Measurements from ENCODE around the gene TFAP2C.
"Not testable (repeated sequence)": the region's sequence is repeated elsewhere in the genome, so short reads cannot be mapped to it uniquely, and the experiment has no call there.

Gene TFAP2C

DNA sequence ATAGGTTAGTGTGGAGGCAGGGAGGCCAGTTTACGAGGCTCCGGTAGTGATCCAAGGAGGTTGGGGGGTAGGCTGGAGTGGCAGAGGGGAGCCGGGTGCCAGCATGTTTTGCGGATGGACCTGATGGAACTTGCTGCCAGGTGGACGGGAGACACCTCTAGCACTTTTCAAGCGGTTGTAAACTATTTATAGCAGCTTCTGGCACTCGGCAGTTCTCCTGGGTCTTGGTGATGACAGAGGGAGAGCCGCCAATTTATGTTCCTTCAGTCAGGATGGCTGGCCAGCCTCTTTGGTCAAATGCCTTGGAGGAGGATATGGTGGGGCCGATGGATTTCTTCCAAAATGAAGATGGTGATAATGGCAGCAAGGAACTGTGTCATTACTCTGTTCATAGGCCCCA lies 28.8 kb downstream of the TFAP2C start:
- DNase-seq, result no peak

DNA sequence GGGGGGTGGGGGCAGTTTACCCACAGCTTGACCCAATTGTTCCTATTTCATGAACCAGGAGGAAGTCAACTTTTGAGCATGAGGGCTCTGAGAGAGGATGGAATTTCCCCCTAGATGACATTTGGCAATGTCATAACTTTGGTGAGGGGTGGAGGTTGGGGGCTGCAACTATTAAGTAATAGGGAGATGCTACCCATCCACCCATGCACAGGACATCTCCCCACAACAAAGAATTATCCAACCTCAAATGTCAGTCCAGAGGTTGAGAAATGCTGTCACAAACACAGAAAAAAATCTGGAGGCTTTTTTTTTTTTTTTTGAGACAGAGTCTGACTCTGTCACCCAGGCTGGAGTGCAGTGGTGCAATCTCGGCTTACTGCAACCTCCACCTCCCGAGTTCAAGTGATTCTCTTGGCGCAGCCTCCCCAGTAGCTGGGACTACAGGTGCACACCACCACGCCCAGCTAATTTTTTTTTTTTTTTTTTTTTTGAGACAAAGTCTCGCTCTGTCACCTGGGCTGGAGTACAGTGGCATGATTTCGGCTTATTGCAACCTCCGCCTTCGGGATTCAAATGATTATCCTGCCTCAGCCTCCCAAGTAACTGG lies 29.3 kb downstream of the TFAP2C start:
- DNase-seq, result not testable (repeated sequence)

DNA sequence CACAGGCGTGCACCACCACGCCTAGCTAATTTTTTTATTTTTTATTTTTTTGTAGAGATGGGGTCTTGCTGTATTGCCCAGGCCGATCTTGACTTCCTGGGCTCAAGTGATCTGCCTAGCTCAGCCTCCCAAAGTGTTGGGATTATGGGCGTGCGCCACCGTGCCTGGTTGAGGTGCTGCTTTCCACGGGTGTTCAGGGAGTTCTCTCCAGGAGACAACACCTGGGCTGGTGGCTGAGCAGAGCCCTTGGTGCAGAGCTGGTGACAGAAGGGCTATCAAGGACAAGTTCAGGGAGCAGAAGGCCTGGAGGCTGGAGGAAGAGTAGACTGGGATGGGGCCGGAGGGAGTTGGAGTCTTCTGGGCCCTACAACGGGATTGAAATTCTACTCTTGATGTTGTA lies 34.6 kb downstream of the TFAP2C start:
- no peak for DNase-seq

DNA sequence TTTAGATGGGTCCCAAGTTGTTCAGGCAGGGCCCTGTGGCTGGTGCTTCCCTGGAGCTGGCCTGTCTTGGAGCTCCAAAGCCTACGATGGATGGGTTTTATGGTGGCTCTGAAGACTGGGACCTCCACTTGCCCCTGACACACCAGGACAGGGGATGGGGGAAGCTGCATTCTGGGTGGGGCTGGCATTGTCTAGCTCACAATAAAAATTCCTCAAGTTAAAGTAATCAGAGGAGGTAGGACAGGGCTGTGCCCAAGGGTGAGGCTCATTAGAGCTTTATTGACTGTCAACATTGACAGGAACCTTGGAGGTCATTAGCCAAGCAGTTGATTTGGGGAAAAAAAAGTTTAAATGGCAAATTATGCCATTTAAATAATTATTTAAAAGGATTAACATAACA lies 35.7 kb downstream of the TFAP2C start:
- no peak for DNase-seq

DNA sequence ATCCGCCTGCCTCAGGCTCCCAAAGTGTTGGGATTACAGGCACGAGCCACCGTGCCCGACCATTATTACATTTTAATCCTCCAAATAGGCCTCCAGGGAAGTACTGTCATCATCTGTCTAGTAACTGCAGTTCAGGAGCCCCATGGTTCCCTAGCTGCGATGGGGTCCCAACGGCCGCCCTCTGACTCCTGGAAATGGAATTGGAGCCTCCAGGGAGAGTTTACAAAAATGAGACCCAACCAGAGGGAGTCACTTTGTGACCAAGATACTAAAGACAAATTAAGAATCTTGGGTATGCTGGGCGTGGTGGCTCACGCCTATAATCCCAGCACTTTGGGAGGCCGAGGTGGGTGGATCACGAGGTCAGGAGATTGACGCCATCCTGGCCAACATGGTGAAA lies 36.7 kb downstream of the TFAP2C start:
- DNase-seq, result no peak

DNA sequence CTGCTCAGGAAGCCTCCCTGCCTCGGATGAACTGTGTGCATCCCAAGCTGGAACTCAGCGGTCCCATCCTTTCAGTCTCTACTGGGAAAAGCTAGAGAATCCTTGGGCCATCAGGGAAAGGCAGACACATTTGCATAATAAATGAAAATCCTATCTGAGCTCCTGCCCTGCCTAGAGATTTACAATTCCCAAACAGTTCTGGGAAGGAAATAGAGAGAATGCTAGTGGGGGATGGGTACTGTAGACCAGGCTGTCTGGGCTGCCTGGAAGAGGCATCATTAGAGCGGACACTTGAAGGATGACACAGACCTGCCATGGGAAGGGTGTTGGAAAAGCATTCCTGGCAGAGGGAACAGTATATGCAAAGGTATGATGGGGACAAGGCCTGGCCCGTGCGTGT lies 44.3 kb downstream of the TFAP2C start:
- no peak for DNase-seq

DNA sequence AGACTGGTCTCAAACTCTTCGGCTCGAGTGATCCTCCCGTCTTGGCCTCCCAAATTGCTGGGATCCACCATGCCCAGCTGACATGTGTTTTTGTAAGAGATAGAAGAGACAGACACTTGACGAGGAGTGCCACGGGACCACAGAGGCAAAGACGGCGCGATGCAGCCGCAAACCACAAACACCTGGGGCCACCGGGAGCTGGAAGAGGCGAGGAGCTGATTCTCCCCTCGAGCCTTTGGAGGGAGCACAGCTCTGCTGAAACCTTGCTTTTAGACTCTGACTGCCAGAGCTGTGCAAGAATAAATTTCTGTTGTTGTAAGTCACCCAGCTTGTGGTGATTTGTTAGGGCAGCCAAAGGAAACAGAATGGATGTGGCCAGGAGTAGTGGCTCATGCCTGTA lies 46.9 kb downstream of the TFAP2C start:
- no peak for DNase-seq

DNA sequence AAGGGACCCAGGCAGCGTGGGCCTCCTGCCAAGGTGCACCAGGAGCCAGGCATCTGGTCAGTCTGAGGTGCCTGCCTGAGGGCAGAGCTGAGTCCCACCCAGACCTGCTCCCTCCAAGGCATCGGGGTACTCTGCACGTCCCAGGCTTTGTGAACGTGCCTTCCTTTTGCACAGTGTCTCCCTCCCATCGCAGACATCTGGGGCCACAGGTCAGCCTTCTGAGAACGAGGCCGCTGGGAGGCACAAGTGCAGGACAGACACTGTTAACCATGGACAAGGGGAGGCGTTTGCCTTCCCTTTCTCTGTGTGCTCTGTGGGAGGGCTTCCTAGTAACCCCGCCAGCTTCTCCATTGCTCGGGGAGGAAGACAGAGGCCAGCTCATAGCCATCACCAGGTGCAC lies 47.6 kb downstream of the TFAP2C start:
- DNase-seq, result no peak

DNA sequence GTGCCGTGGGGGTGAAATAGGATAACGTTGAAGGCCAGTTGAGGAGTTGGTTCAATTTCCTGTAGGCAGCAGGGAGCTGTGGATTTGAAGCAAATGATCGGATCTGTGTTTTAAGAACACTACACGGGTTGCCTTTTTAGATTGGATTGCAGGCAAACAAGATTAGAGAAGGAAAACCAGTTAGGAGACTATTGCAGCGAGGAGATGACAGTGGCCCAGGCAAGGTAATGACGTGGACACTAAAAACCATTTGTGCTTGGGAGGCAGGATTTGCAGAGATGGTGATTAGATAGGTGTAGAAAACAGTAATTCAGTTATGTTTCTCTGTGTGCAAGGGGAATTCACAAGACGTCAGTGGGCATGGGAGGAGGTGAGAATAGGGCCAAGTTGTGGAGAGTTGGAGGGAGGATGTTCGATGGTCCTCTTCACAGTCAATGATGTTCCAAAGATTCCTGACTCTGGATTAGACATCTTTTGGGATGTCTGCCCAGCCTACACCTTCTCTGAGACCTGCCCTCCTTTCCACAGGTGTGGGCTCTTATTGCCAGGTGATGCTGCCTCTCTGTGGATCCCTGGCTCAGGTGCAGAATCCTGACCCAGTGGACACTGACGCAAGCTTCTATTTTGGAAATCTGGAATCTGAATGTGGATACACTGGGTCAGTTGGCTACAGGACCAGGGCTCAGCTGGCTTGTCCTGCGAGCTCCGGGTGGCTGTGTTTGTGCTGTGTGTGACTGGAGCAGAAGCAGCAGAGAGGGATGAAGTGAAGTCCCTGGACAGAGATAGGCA lies 54.2 kb downstream of the TFAP2C start:
- no peak for DNase-seq

DNA sequence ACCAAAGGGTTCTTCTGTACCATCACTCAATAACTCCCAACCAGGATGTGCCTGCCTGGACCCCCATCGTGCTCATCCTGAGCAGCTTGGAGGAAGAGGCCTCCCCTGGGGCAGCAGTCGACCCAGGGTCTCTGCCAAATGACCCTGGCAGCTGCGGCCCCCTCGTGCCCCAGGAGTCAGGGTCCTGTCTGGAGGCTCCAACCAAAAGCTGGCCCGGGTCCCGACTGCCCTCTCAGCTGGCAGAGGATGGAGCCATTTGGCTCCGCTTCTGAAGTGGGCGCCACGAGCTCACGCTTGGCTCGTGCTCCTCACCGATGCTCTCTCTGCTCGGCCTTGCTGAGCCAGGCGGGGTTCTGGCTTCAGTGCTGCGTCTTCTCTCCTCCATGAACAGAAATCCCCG lies 56.8 kb downstream of the TFAP2C start:
- DNase-seq, result no peak

DNA sequence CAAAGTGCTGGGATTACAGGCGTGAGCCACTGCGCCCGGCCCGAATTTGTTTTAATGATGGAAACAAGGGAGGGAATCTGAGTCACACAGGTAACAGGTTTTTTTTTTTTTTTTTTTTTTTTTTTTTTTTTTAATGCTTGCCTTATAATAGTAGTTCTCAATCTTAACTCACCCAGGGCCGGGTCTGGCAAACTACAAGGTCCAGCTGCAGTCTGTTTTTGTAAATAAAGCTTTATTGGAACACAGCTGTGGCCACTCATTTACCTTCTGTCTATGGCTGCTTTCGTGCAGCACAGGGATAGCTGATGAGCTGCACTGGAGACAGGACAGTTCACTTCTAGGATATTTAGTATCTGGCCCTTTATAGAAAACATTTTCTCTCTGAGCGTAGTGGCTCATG lies 58.0 kb downstream of the TFAP2C start:
- DNase-seq, result no peak

DNA sequence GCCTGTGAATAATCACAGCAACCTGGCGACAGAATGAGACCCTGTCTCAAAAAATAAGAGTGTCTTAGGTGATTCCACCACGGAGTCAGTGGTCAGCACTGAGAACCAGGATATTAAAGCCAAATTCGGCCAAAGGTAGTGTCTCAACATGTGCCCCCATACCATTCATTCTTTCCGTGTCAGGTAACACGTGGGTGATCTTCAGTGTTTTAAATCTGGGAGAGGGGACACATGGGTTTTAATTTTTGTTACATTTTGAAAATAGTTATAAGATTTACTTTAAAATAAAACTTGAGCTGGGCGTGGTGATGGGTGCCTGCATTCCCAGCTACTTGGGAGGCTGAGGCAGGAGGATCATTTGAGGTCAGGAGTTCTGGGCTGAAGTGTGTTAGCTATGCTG lies 59.0 kb downstream of the TFAP2C start:
- DNase-seq, result no peak
